A673 (cell line): ENCODE measurements around the gene KRT37. TPM values are rescaled to one million over a fixed set of nuclear protein-coding genes. Genes with fewer than 3 reads are reported as not detected.

Experiments
- BruUV-seq: library from RNA; stranded (reverse); fragments of 400-500 nt; replicated peaks from 2 replicates; lab custom pipeline; 2021; lab: Mats Ljungman, UMichigan
- CTCF ChIA-PET: fragments of 300-600 bp; sonication (Branson Sonifier 250); formaldehyde crosslinking; loops from one replicate; lab custom pipeline; 2022; ENCODE audit warnings: antibody characterized with exemption; lab: Charles Lee
- POLR2A ChIA-PET: fragments of 300-600 bp; sonication (Branson Sonifier 250); formaldehyde crosslinking; loops from one replicate; lab custom pipeline; 2022; ENCODE audit warnings: antibody characterized with exemption; ENCODE audit not compliant: low non-redundant PET; lab: Charles Lee
- DNase-seq: peaks from one replicate; pipeline ENCODE4 v3.0.0-alpha.2; 2015; ENCODE audit warnings: low spot score
- H3K27ac ChIP-seq: fragments of 200-600 bp; sonication (generic); 2 replicates; pipeline ENCODE4 v1.5.1; 2016; ENCODE audit warnings: mixed run types, low read depth, mild to moderate bottlenecking, mixed read lengths, antibody characterized with exemption, low read length; ENCODE audit not compliant: poor library complexity, severe bottlenecking
- H3K27me3 ChIP-seq: fragments of 200-600 bp; sonication (generic); replicated peaks from 2 replicates; pipeline ENCODE4 v1.6.1; 2017; ENCODE audit warnings: mixed run types, low read depth, mild to moderate bottlenecking, mixed read lengths, antibody characterized with exemption, low read length; ENCODE audit not compliant: insufficient read depth, poor library complexity
- H3K36me3 ChIP-seq: fragments of 200-600 bp; sonication (generic); 2 replicates; pipeline ENCODE4 v1.6.1; 2016; ENCODE audit warnings: mixed run types, mild to moderate bottlenecking, mixed read lengths, antibody characterized with exemption, low read length; ENCODE audit not compliant: insufficient read depth, poor library complexity, severe bottlenecking
- H3K4me1 ChIP-seq: fragments of 200-600 bp; sonication (generic); 2 replicates; pipeline ENCODE4 v1.6.1; 2017; ENCODE audit warnings: mixed run types, mild to moderate bottlenecking, mixed read lengths, antibody characterized with exemption, low read length; ENCODE audit not compliant: insufficient read depth, poor library complexity, severe bottlenecking
- H3K4me3 ChIP-seq: fragments of 200-600 bp; sonication (generic); 2 replicates; pipeline ENCODE4 v1.5.1; 2016; ENCODE audit warnings: low read depth, mixed run types, mild to moderate bottlenecking, mixed read lengths, low read length; ENCODE audit not compliant: poor library complexity, severe bottlenecking
- H3K9me3 ChIP-seq: fragments of 200-600 bp; sonication (generic); 2 replicates; pipeline ENCODE4 v1.6.1; 2016; ENCODE audit warnings: mixed run types, low read depth, mild to moderate bottlenecking, mixed read lengths, antibody characterized with exemption, low read length; ENCODE audit not compliant: poor library complexity, severe bottlenecking
- EZH2 ChIP-seq: fragments of 200-600 bp; sonication (generic); IDR thresholded peaks from 2 replicates; pipeline ENCODE4 v1.6.1; 2017; ENCODE audit warnings: borderline replicate concordance, low read depth, mild to moderate bottlenecking, mixed read lengths, antibody characterized with exemption, low read length; ENCODE audit not compliant: poor library complexity, severe bottlenecking
- intact Hi-C: fragments of 100-400 bp; cut with micrococcal nuclease; formaldehyde crosslinking; loops from one replicate; pipeline ENCODE4 v1.10.0; 2022; ENCODE audit not compliant: unreplicated experiment
- total RNA-seq: library from RNA; stranded (reverse); gene quantifications from 2 replicates; pipeline ENCODE4 v1.2.3, GENCODE V29; 2021
- TF ChIP-seq, protein P1 (sequence below): fragments of 300-800, 200-600 bp; sonication (generic); conservative IDR thresholded peaks from 2 replicates; pipeline ENCODE4 v1.5.1; 2017; ENCODE audit warnings: low read depth, mild to moderate bottlenecking, antibody characterized with exemption, low read length, moderate library complexity, mixed read lengths

The KRT37 gene
- total RNA-seq, 1 experiment from 2014 or later = not detected

DNA sequence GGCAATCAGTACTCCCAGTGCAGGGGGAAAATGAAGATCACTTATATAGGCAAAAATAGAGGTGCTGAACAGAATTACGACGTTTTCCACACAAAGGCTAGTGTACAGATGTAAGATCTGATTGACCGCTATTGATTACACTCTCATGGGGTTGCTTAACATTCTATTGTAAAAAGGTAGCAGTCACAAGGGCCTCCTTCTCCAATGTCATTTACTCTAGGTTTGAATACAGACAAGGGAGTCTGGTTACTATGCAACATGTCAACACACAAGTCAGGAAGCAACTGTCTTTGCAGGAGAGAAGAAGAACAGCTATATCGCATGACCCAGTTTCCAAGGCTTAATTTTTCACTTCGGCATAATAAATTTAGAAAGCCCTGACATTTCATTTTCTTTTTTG, 7.9 kb downstream of the KRT37 start:
- TF ChIP-seq EZH2 = no peak
- TF ChIP-seq, protein P1, sequence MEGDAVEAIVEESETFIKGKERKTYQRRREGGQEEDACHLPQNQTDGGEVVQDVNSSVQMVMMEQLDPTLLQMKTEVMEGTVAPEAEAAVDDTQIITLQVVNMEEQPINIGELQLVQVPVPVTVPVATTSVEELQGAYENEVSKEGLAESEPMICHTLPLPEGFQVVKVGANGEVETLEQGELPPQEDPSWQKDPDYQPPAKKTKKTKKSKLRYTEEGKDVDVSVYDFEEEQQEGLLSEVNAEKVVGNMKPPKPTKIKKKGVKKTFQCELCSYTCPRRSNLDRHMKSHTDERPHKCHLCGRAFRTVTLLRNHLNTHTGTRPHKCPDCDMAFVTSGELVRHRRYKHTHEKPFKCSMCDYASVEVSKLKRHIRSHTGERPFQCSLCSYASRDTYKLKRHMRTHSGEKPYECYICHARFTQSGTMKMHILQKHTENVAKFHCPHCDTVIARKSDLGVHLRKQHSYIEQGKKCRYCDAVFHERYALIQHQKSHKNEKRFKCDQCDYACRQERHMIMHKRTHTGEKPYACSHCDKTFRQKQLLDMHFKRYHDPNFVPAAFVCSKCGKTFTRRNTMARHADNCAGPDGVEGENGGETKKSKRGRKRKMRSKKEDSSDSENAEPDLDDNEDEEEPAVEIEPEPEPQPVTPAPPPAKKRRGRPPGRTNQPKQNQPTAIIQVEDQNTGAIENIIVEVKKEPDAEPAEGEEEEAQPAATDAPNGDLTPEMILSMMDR = no peak
- Histone ChIP-seq H3K27ac (no peak overlapping the region), H3K36me3 (no peaks in the 10 kb centered on the region), H3K4me3 (no peak overlapping the region), H3K27me3 (no peaks in the 10 kb centered on the region), H3K9me3 (no peaks in the 10 kb centered on the region), H3K4me1 (no peaks in the 10 kb centered on the region)
- CTCF ChIA-PET = no interaction called here
- intact Hi-C loops = no loop called here
- POLR2A ChIA-PET = no interaction called here
- no TSS peak for BruUV-seq
- DNase-seq = no peak

DNA sequence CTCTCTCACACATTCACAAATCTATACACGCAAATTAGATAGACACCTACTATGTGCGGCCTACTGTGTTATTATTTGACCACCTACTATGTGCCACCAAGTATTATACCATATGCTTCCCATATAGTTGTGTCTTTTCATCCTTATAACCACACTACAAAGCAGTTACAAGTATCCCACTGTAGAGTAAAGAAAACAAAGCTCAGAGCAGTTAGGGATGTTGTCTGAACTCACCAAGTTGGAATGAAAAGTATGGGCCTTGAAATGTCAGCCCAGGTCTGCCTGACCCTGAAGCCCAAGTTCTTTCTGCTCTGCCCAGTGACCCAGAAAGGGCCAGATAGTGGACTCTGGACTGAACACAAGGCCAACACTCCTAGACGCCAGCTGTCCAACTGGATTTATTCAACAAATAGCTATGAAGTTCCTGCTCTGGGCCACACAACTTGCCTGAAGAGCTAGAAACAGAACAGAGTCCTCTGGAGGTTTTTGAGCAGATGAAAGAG, 8.5 kb downstream of the KRT37 start:
- H3K27me3 ChIP-seq = no peaks in the 10 kb centered on the region
- no peak overlapping the region for H3K4me3 ChIP-seq
- H3K36me3 ChIP-seq = no peaks in the 10 kb centered on the region
- H3K9me3 ChIP-seq = no peaks in the 10 kb centered on the region
- intact Hi-C loops = no loop called here
- BruUV-seq = no TSS peak
- no peak for TF ChIP-seq EZH2
- TF ChIP-seq, protein P1 = no peak
- ChIA-PET CTCF (no interaction called here), POLR2A (no interaction called here)
- no peaks in the 10 kb centered on the region for H3K4me1 ChIP-seq
- no peak for DNase-seq
- H3K27ac ChIP-seq = no peak overlapping the region

DNA sequence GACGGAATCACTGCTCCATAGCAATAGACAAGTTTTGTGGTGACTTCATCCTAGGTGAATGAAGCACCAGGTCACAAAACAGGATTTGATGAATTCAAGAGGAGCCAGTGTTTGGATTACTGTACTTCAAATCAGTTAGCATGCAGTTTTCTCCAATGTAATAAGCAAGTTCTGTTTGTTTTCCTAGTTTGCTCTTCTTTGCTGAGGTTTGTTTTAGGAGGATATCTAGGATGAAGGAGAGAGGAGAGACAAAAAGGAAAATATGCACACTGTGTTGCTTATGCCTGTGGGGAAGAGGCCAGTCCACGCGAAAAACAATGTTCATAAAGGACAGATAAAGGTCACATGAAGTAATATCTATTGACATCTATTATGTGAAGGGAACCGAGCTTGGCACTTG, 9.0 kb downstream of the KRT37 start:
- intact Hi-C loops = no loop called here
- no peaks in the 10 kb centered on the region for H3K4me1 ChIP-seq
- no peaks in the 10 kb centered on the region for H3K9me3 ChIP-seq
- CTCF ChIA-PET = no interaction called here
- no peaks in the 10 kb centered on the region for H3K27me3 ChIP-seq
- no TSS peak for BruUV-seq
- H3K27ac ChIP-seq = no peak overlapping the region
- no peak for TF ChIP-seq EZH2
- TF ChIP-seq, protein P1 = no peak
- DNase-seq = no peak
- no peak overlapping the region for H3K4me3 ChIP-seq
- H3K36me3 ChIP-seq = no peaks in the 10 kb centered on the region
- POLR2A ChIA-PET = no interaction called here
